Measurements from ENCODE around the gene PHKA2. TPM values are rescaled to one million over a fixed set of nuclear protein-coding genes. Genes with fewer than 3 reads are reported as not detected.

The PHKA2 gene
- total RNA-seq, 3 donors from 2014 or later: 23.5 to 41.8 (median 33.6) TPM

DNA sequence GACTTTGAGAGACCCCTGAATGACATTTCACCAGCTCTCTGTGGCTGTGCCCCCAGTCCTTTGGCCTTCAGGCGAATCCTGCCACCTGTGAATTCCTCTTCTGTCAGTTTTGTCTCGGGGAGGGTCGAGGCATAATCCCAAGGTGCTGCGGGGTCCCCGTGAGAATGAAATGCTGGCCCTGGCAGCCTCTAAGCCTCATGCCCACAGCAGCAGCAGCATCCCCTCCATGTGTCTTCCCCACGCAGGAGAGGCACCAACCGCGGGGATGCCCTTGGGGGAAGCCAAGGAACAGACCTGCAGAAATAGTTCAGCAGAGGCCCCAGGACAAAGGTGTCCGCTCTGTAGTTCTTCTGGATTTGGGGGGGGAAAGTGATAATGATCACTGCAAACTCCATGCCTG is 104.8 kb downstream of the PHKA2 start:
- Histone ChIP-seq H3K36me3 (ENCODE audit: low read depth) (no peaks in the 10 kb centered on the region), H3K9me3 (no peaks in the 10 kb centered on the region), H3K4me3 (no peak overlapping the region), H3K4me1 (ENCODE audit: low read depth) (no peaks in the 10 kb centered on the region)
- intact Hi-C loops (cut with DNase I, micrococcal nuclease): no loop called here
- ATAC-seq (no peak), DNase-seq (no peak)
- TF ChIP-seq, protein P1, sequence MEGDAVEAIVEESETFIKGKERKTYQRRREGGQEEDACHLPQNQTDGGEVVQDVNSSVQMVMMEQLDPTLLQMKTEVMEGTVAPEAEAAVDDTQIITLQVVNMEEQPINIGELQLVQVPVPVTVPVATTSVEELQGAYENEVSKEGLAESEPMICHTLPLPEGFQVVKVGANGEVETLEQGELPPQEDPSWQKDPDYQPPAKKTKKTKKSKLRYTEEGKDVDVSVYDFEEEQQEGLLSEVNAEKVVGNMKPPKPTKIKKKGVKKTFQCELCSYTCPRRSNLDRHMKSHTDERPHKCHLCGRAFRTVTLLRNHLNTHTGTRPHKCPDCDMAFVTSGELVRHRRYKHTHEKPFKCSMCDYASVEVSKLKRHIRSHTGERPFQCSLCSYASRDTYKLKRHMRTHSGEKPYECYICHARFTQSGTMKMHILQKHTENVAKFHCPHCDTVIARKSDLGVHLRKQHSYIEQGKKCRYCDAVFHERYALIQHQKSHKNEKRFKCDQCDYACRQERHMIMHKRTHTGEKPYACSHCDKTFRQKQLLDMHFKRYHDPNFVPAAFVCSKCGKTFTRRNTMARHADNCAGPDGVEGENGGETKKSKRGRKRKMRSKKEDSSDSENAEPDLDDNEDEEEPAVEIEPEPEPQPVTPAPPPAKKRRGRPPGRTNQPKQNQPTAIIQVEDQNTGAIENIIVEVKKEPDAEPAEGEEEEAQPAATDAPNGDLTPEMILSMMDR (IDR thresholded peaks at IDR 0.05): no peak

DNA sequence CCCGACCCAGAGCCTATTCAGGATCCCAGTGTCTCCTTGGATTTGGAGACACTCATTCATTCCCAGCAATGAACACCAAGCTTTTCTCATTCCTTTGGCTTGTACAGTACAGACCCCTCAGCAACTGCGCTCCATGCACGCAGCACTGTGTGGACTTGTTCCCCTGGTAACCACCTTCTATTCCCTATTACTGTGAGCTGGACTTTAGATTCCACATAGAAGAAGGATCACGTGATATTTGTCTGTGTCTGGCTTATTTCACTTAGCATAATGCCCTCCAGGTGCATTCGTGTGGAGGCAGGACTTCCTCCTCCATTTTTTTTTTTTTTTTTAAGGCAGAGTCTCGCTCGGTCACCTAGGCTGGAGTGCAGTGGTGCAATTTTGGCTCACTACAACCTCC is 106.4 kb downstream of the PHKA2 start:
- ATAC-seq: peak; percentile 90
- DNase-seq: no peak
- intact Hi-C loops (cut with DNase I, micrococcal nuclease): no loop called here

DNA sequence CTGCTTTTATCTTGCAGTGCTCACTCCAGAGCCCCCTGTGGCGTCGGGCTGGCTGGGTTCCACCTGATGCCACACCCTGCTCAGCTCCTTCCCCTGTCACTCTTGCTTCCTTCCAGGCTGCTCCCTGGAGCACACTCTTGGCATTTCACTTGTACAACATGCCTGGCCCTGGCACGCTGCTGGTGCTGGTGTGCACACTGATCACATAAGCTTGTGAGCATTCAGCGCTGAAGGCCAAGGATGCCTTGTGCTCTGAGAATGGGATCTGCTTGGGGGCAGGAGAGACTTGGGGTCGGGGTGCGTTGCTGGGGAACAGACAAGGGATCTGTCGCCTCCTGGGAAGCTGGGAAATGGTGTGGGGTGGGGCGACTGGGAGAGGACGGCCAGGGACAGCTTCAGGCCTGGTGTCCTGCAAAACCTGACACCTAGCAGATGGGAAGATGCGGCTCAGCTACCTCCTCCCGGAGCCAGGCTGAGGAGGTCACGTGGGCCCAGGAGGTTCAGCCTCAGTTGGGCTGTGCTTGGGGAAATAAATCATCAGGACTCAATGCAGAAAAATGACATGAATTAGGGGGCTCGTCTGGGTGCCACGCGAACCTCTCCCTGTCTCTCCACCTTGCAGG is 108.5 kb downstream of the PHKA2 start:
- Histone ChIP-seq H3K9me3 (no peaks in the 10 kb centered on the region), H3K4me1 (ENCODE audit: low read depth) (no peaks in the 10 kb centered on the region), H3K4me3 (no peak overlapping the region), H3K36me3 (ENCODE audit: low read depth) (no peaks in the 10 kb centered on the region)
- ATAC-seq (no peak), DNase-seq (no peak)
- TF ChIP-seq, protein P1 (IDR thresholded peaks at IDR 0.05): no peak
- intact Hi-C loops (cut with DNase I, micrococcal nuclease): no loop called here

More for the DNA sequence above, 106.4 kb downstream of the PHKA2 start:
- TF ChIP-seq, protein P1 (IDR thresholded peaks at IDR 0.05): no peak
- Histone ChIP-seq H3K36me3 (ENCODE audit: low read depth) (no peaks in the 10 kb centered on the region), H3K4me1 (ENCODE audit: low read depth) (no peaks in the 10 kb centered on the region), H3K9me3 (no peaks in the 10 kb centered on the region), H3K4me3 (no peak overlapping the region)

DNA sequence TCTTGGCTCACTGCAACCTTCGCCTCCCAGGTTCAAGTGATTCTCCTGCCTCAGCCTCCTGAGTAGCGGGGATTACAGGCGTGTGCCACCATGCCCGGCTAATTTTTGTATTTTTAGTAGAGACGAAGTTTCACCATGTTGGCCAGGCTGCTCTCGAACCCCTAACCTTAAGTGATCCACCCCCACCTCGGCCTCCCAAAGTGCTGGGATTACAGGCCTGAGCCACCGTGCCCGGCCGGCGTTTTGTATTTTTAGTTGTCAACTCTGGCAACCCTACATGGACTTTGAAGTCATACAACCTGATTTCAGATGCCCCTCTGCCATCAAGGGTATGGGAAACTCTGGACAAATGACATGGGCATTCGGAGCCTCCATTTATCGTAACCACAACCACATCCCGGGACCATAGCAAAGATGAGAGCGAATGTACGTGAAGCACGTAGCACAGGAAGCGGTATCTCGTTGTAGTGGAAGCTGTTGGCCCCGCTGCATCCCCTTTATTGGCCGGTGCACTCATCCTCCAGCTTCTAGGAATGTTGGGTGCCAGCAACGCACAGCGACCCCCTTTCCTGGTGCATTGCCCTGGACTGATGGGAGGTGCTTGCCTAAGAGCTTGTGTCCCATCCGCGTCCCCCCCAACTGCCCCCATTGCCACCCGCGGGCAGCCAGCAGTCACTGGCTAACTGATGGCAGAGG is 109.2 kb downstream of the PHKA2 start:
- ATAC-seq: no peak
- intact Hi-C loops (cut with DNase I, micrococcal nuclease): no loop called here

DNA sequence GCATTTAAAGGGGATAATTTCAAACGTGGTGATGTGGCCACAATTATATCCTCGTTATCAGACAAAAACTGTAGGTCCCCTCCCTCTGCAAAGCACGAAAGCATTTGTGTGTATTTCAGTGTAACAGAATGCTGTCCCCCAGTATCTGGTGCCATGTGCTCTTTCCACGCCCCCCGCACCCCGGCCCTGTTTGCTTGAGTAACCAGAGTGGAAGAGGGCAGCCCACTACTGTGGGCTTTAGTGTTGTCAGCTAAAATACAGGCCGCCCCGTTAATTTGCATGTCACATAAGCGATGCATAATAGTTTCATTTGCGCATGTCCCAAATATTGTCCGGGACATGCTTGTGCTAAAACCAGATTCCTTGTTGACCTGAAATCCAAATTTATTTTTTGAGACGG is 110.1 kb downstream of the PHKA2 start:
- Histone ChIP-seq H3K4me3 (no peak overlapping the region), H3K9me3 (no peaks in the 10 kb centered on the region), H3K4me1 (ENCODE audit: low read depth) (no peaks in the 10 kb centered on the region), H3K36me3 (ENCODE audit: low read depth) (no peaks in the 10 kb centered on the region)
- ATAC-seq (no peak), DNase-seq (no peak)
- TF ChIP-seq, protein P1 (IDR thresholded peaks at IDR 0.05): no peak
- intact Hi-C loops (cut with DNase I, micrococcal nuclease): no loop called here

More for the DNA sequence above, 109.2 kb downstream of the PHKA2 start:
- TF ChIP-seq, protein P1 (IDR thresholded peaks at IDR 0.05): no peak
- H3K9me3 ChIP-seq: no peaks in the 10 kb centered on the region
- no peaks in the 10 kb centered on the region for H3K4me1 ChIP-seq (ENCODE audit: low read depth)
- no peaks in the 10 kb centered on the region for H3K36me3 ChIP-seq (ENCODE audit: low read depth)
- no peak overlapping the region for H3K4me3 ChIP-seq
- DNase-seq: no peak

All from mucosa of descending colon (tissue), 3 donors.